Activated CD4-positive, alpha-beta T cell treated with anti-CD3 and anti-CD28 coated beads, Interleukin-2, Interleukin-6, amounts not matched to agents 100 ng/mL and 50 ng/mL, durations not matched to agents 16 hours and 8 hours (primary cell): ENCODE measurements around the gene SPSB1.

ENCODE experiments used
- DNase-seq: peaks from one replicate; pipeline ENCODE4 v3.0.0-alpha.2; 2020

Gene SPSB1

GRCh38 chr1:9302745-9303524, 10.2 kb downstream of the SPSB1 start:
- no peak for DNase-seq

- DNase-seq = no peak
These were observed 11.2 kb downstream of the SPSB1 start for GRCh38 chr1:9303916-9304315.

- DNase-seq = no peak
These were observed 12.5 kb downstream of the SPSB1 start for GRCh38 chr1:9305216-9305615.

GRCh38 chr1:9306006-9306405, 13.3 kb downstream of the SPSB1 start:
- no peak for DNase-seq

GRCh38 chr1:9307303-9307702, 14.6 kb downstream of the SPSB1 start:
- DNase-seq = no peak

- DNase-seq = no peak
These were observed 15.6 kb downstream of the SPSB1 start for GRCh38 chr1:9308236-9308785.

- no peak for DNase-seq
These were observed 16.4 kb downstream of the SPSB1 start for GRCh38 chr1:9309080-9309479.

- no peak for DNase-seq
These were observed 17.3 kb downstream of the SPSB1 start for GRCh38 chr1:9309991-9310390.

GRCh38 chr1:9311029-9311428, 18.3 kb downstream of the SPSB1 start:
- DNase-seq = no peak

GRCh38 chr1:9311479-9311878, 18.8 kb downstream of the SPSB1 start:
- DNase-seq = no peak

GRCh38 chr1:9312168-9312720, 19.6 kb downstream of the SPSB1 start:
- DNase-seq = no peak

- DNase-seq = no peak
These were observed 20.9 kb downstream of the SPSB1 start for GRCh38 chr1:9313576-9313975.

GRCh38 chr1:9314111-9314510, 21.4 kb downstream of the SPSB1 start:
- DNase-seq = no peak

GRCh38 chr1:9314711-9315379, 22.2 kb downstream of the SPSB1 start:
- DNase-seq = no peak

- DNase-seq = peak; percentile 91
These were observed 22.9 kb downstream of the SPSB1 start for GRCh38 chr1:9315411-9316079.

GRCh38 chr1:9316080-9316444, 23.4 kb downstream of the SPSB1 start:
- peak; percentile 56 for DNase-seq

- DNase-seq = no peak
These were observed 23.8 kb downstream of the SPSB1 start for GRCh38 chr1:9316512-9316911.

GRCh38 chr1:9317072-9317471, 24.4 kb downstream of the SPSB1 start:
- no peak for DNase-seq

GRCh38 chr1:9317591-9318417, 25.1 kb downstream of the SPSB1 start:
- DNase-seq = peak; percentile 28

- DNase-seq = no peak
These were observed 26.6 kb downstream of the SPSB1 start for GRCh38 chr1:9319208-9319788.

- no peak for DNase-seq
These were observed 27.3 kb downstream of the SPSB1 start for GRCh38 chr1:9319789-9320519.
